Adrenal gland (tissue), 12 donors: Measurements from ENCODE around the gene GDF11. TPM values are rescaled to one million over a fixed set of nuclear protein-coding genes. Genes with fewer than 3 reads are reported as not detected.
A peak's percentile ranks its signal among the peaks of the same experiment; 100 is the strongest.

Source experiments
- DNase-seq, 7 donors: peaks; one replicate each; pipeline ENCODE4 v3.0.0-alpha.2; 2019 to 2020
- H3K27ac ChIP-seq, 5 donors: fragments of 200-600 bp; sonication (generic) in 4 of 5; 1 replicate in 3 of 5; 2 replicates in 2 of 5; pipeline versions ENCODE4 v1.5.1 to v1.8.0; 2016 to 2020; ENCODE audit warnings: mild to moderate bottlenecking in 1 of 5
- H3K27me3 ChIP-seq: fragments of 200-600 bp; 2 replicates; pipeline ENCODE4 v1.8.0; 2021
- H3K36me3 ChIP-seq, 2 donors: fragments of 200-600 bp; replicated peaks in 1 of 2; 1 replicate in 1 of 2; 2 replicates in 1 of 2; pipeline versions ENCODE4 v1.5.1 to v1.8.0; 2018 to 2022
- H3K4me1 ChIP-seq, 2 donors: fragments of 200-600 bp; replicated peaks in 1 of 2; 1 replicate in 1 of 2; 2 replicates in 1 of 2; pipeline versions ENCODE4 v1.5.1 to v1.8.0; 2018 to 2021
- H3K4me3 ChIP-seq, 4 donors: fragments of 200-600 bp; sonication (generic) in 3 of 4; one replicate each; pipeline ENCODE4 v1.5.1; 2016 to 2018
- H3K9me3 ChIP-seq, 3 donors: fragments of 200-600 bp; sonication (generic) in 1 of 3; replicated peaks in 1 of 3; 1 replicate in 2 of 3; 2 replicates in 1 of 3; pipeline versions ENCODE4 v1.5.1 to v1.8.0; 2016 to 2021
- POLR2A ChIP-seq, 2 donors: fragments of 450-650 bp; IDR thresholded peaks; one replicate each; pipeline ENCODE4 v1.6.1; 2017; ENCODE audit warnings: antibody characterized with exemption in 2 of 2, mild to moderate bottlenecking in 2 of 2, moderate library complexity in 1 of 2
- WGBS, 4 donors: extraction: QIAGEN DNeasy Blood & Tissue Kit in 2 of 4; methylation state at CpG; one replicate each; pipeline versions ENCODE4 v1.1.5 to v1.1.7; 2013 to 2017; 5-methylcytosine and 5-hydroxymethylcytosine counted together
- intact Hi-C, 2 donors: fragments of 100-400 bp; cut with DNase I; formaldehyde crosslinking; loops; one replicate each; pipeline versions ENCODE4 v1.14.1 to v1.15.0; 2022 to 2023
- polyA plus RNA-seq, 3 donors: library from polyadenylated mRNA; stranded (reverse); fragments of 200-250 nt in 2 of 3; fragments of 350-450 nt in 1 of 3; fragmentation: Illumina TruSeq in 1 of 3; extraction: RNeasy Lipid Tissue Mini Kit (QIAGEN cat#74804) in 1 of 3; gene quantifications; one replicate each; pipeline ENCODE4 v1.2.3, GENCODE V29; 2013 to 2014
- total RNA-seq, 9 donors: library from RNA; depleted of rRNA in 4 of 9; stranded (reverse); fragments of >200 nt in 4 of 9; fragments of 120-200 nt in 1 of 9; fragmentation: NEBNext Ultra II Directional in 1 of 9; extraction: Animal tissue kit (Norgen Biotek cat#: 25700) in 1 of 9; gene quantifications; one replicate each; pipeline versions ENCODE4 v1.1.0 to v1.2.4, GENCODE V29; 2013 to 2023
- TF ChIP-seq, protein P1 (sequence below), 6 experiments: fragments of 450-650 bp in 4 of 6; fragments of 200-600 bp in 2 of 6; sonication (generic) in 1 of 6; IDR thresholded peaks; 1 replicate in 5 of 6; 2 replicates in 1 of 6; pipeline versions ENCODE4 v1.5.1 to v1.8.0; 2016 to 2021; ENCODE audit warnings: antibody characterized with exemption in 6 of 6, mild to moderate bottlenecking in 2 of 6, moderate library complexity in 1 of 6
- donor health status: healthy with polysubstance abuse.
- donor health status: Bipolar disorder and iron deficiency.
- donor health status: DM: yes; HTN: yes; CAD: no.
- donor health status: DM: no; HTN: no; CAD: no.
- donor health status: DM: no; HTN: no; CAD: no.
- donor health status: DM: yes; HTN: yes; CAD: no.

The GDF11 gene
- total and polyA plus RNA-seq, 12 donors: 2.4 to 8.3 (median 5.8) TPM

DNA sequence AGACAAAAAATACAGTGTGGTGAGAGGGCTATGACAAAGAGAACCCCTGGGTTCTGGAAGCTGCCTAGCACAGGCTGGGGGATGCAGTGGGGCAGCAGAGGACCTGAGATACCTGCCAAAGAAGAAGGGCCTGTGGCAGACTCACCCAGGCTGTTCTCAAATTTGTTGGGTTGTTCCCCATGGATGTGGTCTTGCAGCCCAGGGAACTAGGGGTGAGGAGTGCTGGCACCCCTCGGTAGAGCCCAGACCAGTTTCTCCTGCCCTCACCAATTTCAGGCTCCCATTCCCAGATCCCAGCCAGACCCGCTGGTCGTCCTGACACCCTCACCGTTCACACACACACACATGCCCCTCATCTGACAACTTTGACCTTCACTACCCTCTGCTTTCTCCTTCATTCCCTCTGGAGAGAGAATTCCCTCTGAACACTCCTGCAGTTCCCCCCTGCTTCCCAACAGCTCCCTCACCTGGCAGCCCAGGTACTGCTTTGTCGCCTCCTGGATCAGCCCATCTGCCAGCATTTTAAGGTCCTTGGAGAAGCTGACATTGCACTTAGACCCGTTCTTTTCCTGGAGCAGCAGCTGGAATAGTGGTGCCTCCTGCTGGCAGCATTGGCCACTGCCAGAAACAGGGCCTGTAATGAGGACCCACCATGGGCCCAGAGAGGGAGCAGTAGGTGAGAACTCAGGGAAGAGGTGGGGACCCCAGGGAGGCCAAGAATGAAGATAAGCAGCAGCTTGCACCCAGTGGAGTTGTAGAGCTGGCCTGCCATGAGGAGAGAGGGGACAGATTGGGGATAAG is 5.9 kb upstream of the GDF11 start:
- DNase-seq: peak; percentile 59 to 87 (median 75)
- 17 to 31% (median 28%) methylated on average over 6 of the region's 6 CpGs for WGBS, 4 donors
- Histone ChIP-seq H3K36me3 (no peaks in the 10 kb centered on the region), H3K4me3 (no peak overlapping the region), H3K27ac (peak overlapping the region in 2 of 5 donors; percentile 8 to 81), H3K27me3 (no peaks in the 10 kb centered on the region), H3K9me3 (no peaks in the 10 kb centered on the region), H3K4me1 (peaks cover 6 to 11% of the 10 kb centered on the region in 2 donors)
- TF ChIP-seq, protein P1, sequence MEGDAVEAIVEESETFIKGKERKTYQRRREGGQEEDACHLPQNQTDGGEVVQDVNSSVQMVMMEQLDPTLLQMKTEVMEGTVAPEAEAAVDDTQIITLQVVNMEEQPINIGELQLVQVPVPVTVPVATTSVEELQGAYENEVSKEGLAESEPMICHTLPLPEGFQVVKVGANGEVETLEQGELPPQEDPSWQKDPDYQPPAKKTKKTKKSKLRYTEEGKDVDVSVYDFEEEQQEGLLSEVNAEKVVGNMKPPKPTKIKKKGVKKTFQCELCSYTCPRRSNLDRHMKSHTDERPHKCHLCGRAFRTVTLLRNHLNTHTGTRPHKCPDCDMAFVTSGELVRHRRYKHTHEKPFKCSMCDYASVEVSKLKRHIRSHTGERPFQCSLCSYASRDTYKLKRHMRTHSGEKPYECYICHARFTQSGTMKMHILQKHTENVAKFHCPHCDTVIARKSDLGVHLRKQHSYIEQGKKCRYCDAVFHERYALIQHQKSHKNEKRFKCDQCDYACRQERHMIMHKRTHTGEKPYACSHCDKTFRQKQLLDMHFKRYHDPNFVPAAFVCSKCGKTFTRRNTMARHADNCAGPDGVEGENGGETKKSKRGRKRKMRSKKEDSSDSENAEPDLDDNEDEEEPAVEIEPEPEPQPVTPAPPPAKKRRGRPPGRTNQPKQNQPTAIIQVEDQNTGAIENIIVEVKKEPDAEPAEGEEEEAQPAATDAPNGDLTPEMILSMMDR (IDR thresholded peaks at IDR 0.05): peak; percentile 45 to 86 (median 76)
- TF ChIP-seq POLR2A (IDR thresholded peaks at IDR 0.05): no peak
- intact Hi-C loops: loop anchor here in 1 of 2 donors (5.0 kb wide), 1 partner anchor 200 kb away; no protein-coding TSS in a partner anchor

DNA sequence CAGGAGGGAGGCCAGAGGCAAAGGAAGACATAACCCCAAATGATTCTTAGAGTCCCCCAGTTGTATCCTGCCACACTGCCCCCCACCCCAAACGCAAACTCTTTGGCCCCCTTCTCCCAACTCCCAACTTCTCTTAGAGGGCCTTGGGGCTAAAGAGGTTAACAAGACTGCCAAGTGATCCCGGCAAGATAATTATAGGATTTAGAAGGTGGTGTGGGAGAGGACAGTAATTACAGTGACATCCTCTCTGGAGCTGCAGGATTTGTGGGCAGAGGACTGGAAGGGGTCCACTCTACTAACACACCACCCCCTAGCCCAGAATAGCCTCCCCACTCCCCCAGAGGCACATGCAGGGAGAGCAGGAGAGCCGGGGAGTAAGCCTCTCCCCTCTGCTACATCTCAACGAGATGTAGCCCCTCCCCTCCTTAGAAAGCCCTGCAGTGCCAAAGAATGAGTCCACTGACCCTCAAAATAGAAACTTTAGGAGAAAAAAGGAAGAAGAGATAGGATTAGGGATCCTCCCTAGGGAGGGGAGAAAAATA is 5.3 kb upstream of the GDF11 start:
- DNase-seq: peak in 1 of 7 donors; percentile 47
- Histone ChIP-seq H3K36me3 (no peaks in the 10 kb centered on the region), H3K27ac (peak overlapping the region in 4 of 5 donors; percentile 62 to 81 (median 72)), H3K4me3 (peak overlapping the region in 1 of 4 donors; percentile 71), H3K4me1 (peaks cover 6 to 11% of the 10 kb centered on the region in 2 donors), H3K27me3 (no peaks in the 10 kb centered on the region), H3K9me3 (no peaks in the 10 kb centered on the region)
- intact Hi-C loops: loop anchor here in 1 of 2 donors (5.0 kb wide), 1 partner anchor 200 kb away; no protein-coding TSS in a partner anchor
- no peak for TF ChIP-seq POLR2A (IDR thresholded peaks at IDR 0.05)
- TF ChIP-seq, protein P1 (IDR thresholded peaks at IDR 0.05): no peak
- WGBS, 4 donors: 7 to 16% (median 11%) methylated on average over 4 of the region's 4 CpGs

DNA sequence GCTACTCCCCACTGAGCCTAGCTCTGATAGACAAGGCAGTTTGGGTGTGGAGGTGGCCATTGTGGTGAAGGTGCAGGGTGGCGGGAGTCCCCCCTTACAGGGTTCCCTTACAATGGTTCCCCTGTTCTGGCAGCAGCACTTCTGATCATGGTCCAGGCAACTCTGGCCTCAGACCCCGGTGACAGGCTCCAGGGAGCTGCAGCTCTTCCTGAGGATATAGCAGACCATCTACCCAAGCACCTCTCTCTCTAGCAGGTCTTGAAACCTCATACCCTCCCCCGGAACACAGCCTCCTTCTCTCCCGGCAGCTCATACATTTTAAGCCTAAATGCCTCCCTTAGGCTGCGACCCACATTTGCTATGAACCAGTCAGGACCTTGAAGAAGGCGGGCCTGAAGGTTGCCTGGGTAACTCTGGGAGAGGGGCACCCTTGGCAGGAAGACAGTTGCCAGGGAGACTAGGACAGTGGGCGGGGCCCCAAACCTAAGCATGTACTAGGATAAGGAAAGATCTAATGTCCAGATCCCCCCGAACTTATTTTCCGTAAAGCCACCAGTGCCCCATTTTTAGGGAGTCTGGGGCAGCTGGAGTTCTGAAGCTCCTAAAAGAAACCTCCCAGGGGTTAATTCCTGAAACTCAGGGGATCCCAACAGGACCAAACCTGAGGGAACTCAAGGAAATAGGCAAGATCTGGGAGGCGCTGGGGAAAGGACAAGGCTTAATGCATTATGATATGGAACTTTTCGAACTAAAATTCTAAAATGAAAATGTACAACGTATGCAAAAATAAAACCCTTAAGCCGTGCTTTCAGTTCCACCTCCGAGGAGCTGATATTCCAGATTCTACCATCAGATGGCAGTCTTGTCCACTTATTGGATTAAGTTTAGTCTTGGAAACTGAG is 4.5 kb upstream of the GDF11 start:
- peak; percentile 80 to 93 (median 86) for DNase-seq
- peak overlapping the region in 3 of 4 donors; percentile 19 to 71 (median 51) for H3K4me3 ChIP-seq
- H3K27ac ChIP-seq: peak overlapping the region; percentile 36 to 81 (median 72)
- H3K36me3 ChIP-seq: no peaks in the 10 kb centered on the region
- WGBS, 4 donors: 1 to 3% (median 1%) methylated on average over 13 to 14 of the region's 14 CpGs
- TF ChIP-seq, protein P1 (IDR thresholded peaks at IDR 0.05): peak; percentile 78 to 97 (median 95)
- TF ChIP-seq POLR2A (IDR thresholded peaks at IDR 0.05): no peak
- peaks cover 6 to 11% of the 10 kb centered on the region in 2 donors for H3K4me1 ChIP-seq
- no peaks in the 10 kb centered on the region for H3K27me3 ChIP-seq
- no peaks in the 10 kb centered on the region for H3K9me3 ChIP-seq
- intact Hi-C loops: loop anchor here in 1 of 2 donors (5.0 kb wide), 1 partner anchor 199 kb away; no protein-coding TSS in a partner anchor
